A549 (cell line): ENCODE results near the gene PLTP. TPM values are rescaled to one million over a fixed set of nuclear protein-coding genes. Genes with fewer than 3 reads are reported as not detected.

ENCODE experiments used
- ATAC-seq, 2 experiments: fragments of 200-7000 bp in 1 of 2; fragments of >200 bp in 1 of 2; cut with Nextera tagmentation in 1 of 2; cut with Tn5 transposase in 1 of 2; 3 replicates each; pipeline versions ENCODE4 v1.8.0 to v1.9.1; 2018 to 2020; ENCODE audit warnings: mild to moderate bottlenecking in 1 of 2, moderate library complexity in 1 of 2
- CTCF ChIA-PET: fragments of 300-600 bp; sonication (Branson Sonifier 250); formaldehyde crosslinking; extraction: SDS; loops from one replicate; lab custom pipeline; 2021; ENCODE audit warnings: antibody characterized with exemption, inconsistent platforms; lab: Yijun Ruan, JAX
- POLR2A ChIA-PET: fragments of 350-600 bp; formaldehyde crosslinking; extraction: SDS; loops from one replicate; lab custom pipeline; 2021; ENCODE audit warnings: antibody characterized with exemption, inconsistent platforms; lab: Yijun Ruan, JAX
- DNase-seq, 2 experiments: peaks; one replicate each; pipeline versions ENCODE4 v3.0.0 to v3.0.0-alpha.2; 2011 to 2016; ENCODE audit warnings: low read depth in 1 of 2, low spot score in 1 of 2
- FAIRE-seq: peaks from 2 replicates; lab custom pipeline; 2011; peaks lifted over from hg19 to GRCh38; lab: Jason Lieb, UNC
- H3K27ac ChIP-seq, 2 experiments: fragments of >200 bp; sonication (Bioruptor Twin); formaldehyde crosslinking; 3 replicates each; pipeline ENCODE4 v1.5.1; 2016 to 2017
- H3K4me1 ChIP-seq: fragments of >200 bp; sonication (Bioruptor Twin); formaldehyde crosslinking; 3 replicates; pipeline ENCODE4 v1.6.1; 2016
- H3K4me2 ChIP-seq: fragments of >200 bp; sonication (Bioruptor Twin); formaldehyde crosslinking; 3 replicates; pipeline ENCODE4 v1.6.1; 2016
- H3K4me3 ChIP-seq: fragments of >200 bp; sonication (Bioruptor Twin); formaldehyde crosslinking; 3 replicates; pipeline ENCODE4 v1.5.1; 2016
- H3K9me3 ChIP-seq: fragments of >200 bp; sonication (Bioruptor Twin); formaldehyde crosslinking; 3 replicates; pipeline ENCODE4 v1.6.1; 2016
- CBX2 ChIP-seq: fragments of 200-600 bp; sonication (generic); IDR thresholded peaks from 2 replicates; pipeline ENCODE4 v1.6.1; 2016; ENCODE audit warnings: low read depth, mild to moderate bottlenecking, borderline replicate concordance
- CEBPB ChIP-seq, 2 experiments: fragments of >200 bp in 1 of 2; sonication (Bioruptor Twin) in 1 of 2; formaldehyde crosslinking in 1 of 2; IDR thresholded peaks; 2 replicates each; pipeline ENCODE4 v1.6.1; 2012 to 2016
- ESRRA ChIP-seq: fragments of 150-350 bp; IDR thresholded peaks from 2 replicates; pipeline ENCODE4 v1.6.1; 2014; ENCODE audit warnings: mild to moderate bottlenecking, low read length, borderline replicate concordance
- FOSB ChIP-seq: fragments of 250-450 bp; sonication (Bioruptor Pico); IDR thresholded peaks from 2 replicates; pipeline ENCODE4 v1.5.0; 2020; ENCODE audit warnings: mild to moderate bottlenecking, moderate library complexity
- FOSL2 ChIP-seq, 2 experiments: fragments of 450-650 bp in 1 of 2; fragments of >200 bp in 1 of 2; sonication (Bioruptor Twin) in 1 of 2; formaldehyde crosslinking; IDR thresholded peaks; 2 replicates each; pipeline versions ENCODE4 v1.5.0 to v1.6.1; 2016 to 2020; ENCODE audit warnings: mild to moderate bottlenecking in 1 of 2, moderate library complexity in 1 of 2
- HEYL ChIP-seq: fragments of 250-450 bp; sonication (Bioruptor Pico); IDR thresholded peaks from 2 replicates; pipeline ENCODE4 v1.8.0; 2021; ENCODE audit warnings: mild to moderate bottlenecking, moderate library complexity
- HOXB13 ChIP-seq: fragments of 250-450 bp; sonication (Bioruptor Pico); IDR thresholded peaks from 2 replicates; pipeline ENCODE4 v1.5.0; 2020; ENCODE audit warnings: low read depth, mild to moderate bottlenecking, moderate library complexity
- HOXB5 ChIP-seq: fragments of 250-450 bp; sonication (Bioruptor Pico); IDR thresholded peaks from 2 replicates; pipeline ENCODE4 v1.5.0; 2020; ENCODE audit warnings: mild to moderate bottlenecking, moderate library complexity
- JUNB ChIP-seq: fragments of >200 bp; sonication (Bioruptor Twin); formaldehyde crosslinking; IDR thresholded peaks from 2 replicates; pipeline ENCODE4 v1.6.1; 2016
- MYC ChIP-seq: IDR thresholded peaks from 2 replicates; pipeline ENCODE4 v1.6.1; 2012; ENCODE audit warnings: mild to moderate bottlenecking, inconsistent platforms, low read length, improper control_type of control experiment, borderline replicate concordance
- POLR2A ChIP-seq: IDR thresholded peaks from 2 replicates; pipeline ENCODE4 v1.6.1; 2012; ENCODE audit warnings: mild to moderate bottlenecking, low read length
- POLR2AphosphoS2 ChIP-seq: conservative IDR thresholded peaks from 2 replicates; pipeline ENCODE4 v1.6.1; 2012; ENCODE audit warnings: low read length, improper control_type of control experiment, inconsistent platforms
- ZC3H11A ChIP-seq: fragments of 450-650 bp; IDR thresholded peaks from 2 replicates; pipeline ENCODE4 v1.6.1; 2014; ENCODE audit warnings: antibody characterized with exemption, mild to moderate bottlenecking
- ZFP36 ChIP-seq: fragments of 450-650 bp; IDR thresholded peaks from 2 replicates; pipeline ENCODE4 v1.6.1; 2014; ENCODE audit warnings: borderline replicate concordance; ENCODE audit not compliant: partially characterized antibody
- ZNF302 ChIP-seq: fragments of 250-450 bp; sonication (Bioruptor Pico); IDR thresholded peaks from 2 replicates; pipeline ENCODE4 v1.9.0; 2021; ENCODE audit warnings: inconsistent platforms, mild to moderate bottlenecking, moderate library complexity
- ZSCAN20 ChIP-seq: fragments of 250-450 bp; sonication (Bioruptor Pico); IDR thresholded peaks from 2 replicates; pipeline ENCODE4 v1.8.0; 2022; ENCODE audit warnings: mild to moderate bottlenecking, moderate library complexity
- WGBS: methylation state at CpG from one replicate; pipeline ENCODE4 v1.1.6; 2017; ENCODE audit errors: missing lambda C conversion rate; 5-methylcytosine and 5-hydroxymethylcytosine counted together
- polyA plus RNA-seq, 4 experiments: library from polyadenylated mRNA; depleted of rRNA in 3 of 4; stranded (reverse); fragments of >200 nt; fragmentation: RNase III in 1 of 4; extraction: RNeasy Plus Mini Kit Qiagen cat#74134 plus additional on column Dnase treatment in 1 of 4; gene quantifications; 2 replicates in 3 of 4; 3 replicates in 1 of 4; pipeline ENCODE4 v1.2.3, GENCODE V29; 2011 to 2017
- TF ChIP-seq, protein P1 (sequence below): fragments of >200 bp; sonication (Bioruptor Twin); formaldehyde crosslinking; IDR thresholded peaks from 3 replicates; pipeline ENCODE4 v1.6.1; 2016
- TF ChIP-seq, protein P2 (sequence below): fragments of >200 bp; sonication (Bioruptor Twin); formaldehyde crosslinking; IDR thresholded peaks from 2 replicates; pipeline ENCODE4 v1.6.1; 2016
- TF ChIP-seq, protein P3 (sequence below): fragments of 200-600 bp; sonication (generic); IDR thresholded peaks from 2 replicates; pipeline ENCODE4 v1.6.1; 2016; ENCODE audit warnings: antibody characterized with exemption, mild to moderate bottlenecking, moderate library complexity

PLTP gene
- polyA plus RNA-seq, 2 of the 4 experiments (the other 2 are of a cell fraction), result 1.6 to 2.7 TPM

DNA sequence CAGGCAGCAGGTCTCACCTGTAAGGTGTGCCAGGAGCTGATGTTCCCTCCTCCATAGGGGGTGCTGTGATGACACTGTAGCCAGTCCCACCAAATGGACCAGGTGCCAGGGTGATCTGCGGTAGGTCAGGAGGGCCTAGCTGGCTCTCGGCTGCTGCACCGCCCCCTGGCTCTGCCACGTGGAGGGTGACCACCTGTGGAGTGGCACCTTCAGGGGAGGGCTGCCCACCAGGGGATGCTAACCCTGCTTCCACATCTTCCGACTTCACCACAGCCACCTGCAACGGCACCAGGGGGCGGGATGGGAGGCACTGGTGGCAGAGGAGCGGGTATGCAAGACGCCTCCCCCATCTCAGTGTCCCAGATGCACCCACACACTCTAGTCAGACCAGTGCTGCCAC, 41.7 kb upstream of the PLTP start:
- TF ChIP-seq FOSB (no peak), HOXB13 (CRISPR knock-in tag) (no peak), MYC (no peak)
- no peak for DNase-seq
- no peak for FAIRE-seq
- Histone ChIP-seq H3K9me3 (peaks cover 1% of the 10 kb centered on the region; the same call in 1 of the 3 replicates), H3K4me2 (no peak overlapping the region), H3K4me3 (no peak overlapping the region), H3K4me1 (no peaks in the 10 kb centered on the region), H3K27ac (no peak overlapping the region)
- 90% methylated on average over 9 of the region's 9 CpGs for WGBS
- ChIA-PET CTCF (interaction anchor here (0.5 to 21.4 kb wide), 9 partner anchors 9 to 104 kb away, joined by 3 to 358 read pairs (median 3); partner anchors contain the start of gene ZNF335), POLR2A (interaction anchor here (1.1 to 1.3 kb wide), 2 partner anchors 9 to 19 kb away, joined by 3 read pairs; no protein-coding TSS in a partner anchor)
- no peak for ATAC-seq

DNA sequence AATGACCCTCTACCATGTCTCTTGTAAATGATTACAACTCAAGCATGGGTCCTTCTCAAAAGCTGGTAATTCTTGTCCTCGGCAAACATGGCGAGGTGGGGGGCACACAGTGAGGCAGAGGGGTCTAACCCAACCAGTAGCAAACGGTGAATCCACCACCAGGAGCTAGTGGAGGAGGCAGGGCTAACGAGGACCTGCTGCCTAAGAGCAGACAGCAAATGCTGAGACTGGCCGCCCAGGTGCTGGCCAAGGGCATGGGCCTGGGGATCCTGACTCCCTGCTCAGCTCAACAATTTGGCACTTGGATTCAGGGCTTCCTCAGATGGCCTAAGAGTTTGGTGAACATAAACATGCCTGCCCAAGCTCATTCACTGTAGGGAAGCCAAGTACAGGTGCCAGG, 40.9 kb upstream of the PLTP start:
- POLR2A ChIA-PET, result interaction anchor here (0.6 to 1.3 kb wide), 3 partner anchors 8 to 18 kb away, joined by 3 read pairs; no protein-coding TSS in a partner anchor

DNA sequence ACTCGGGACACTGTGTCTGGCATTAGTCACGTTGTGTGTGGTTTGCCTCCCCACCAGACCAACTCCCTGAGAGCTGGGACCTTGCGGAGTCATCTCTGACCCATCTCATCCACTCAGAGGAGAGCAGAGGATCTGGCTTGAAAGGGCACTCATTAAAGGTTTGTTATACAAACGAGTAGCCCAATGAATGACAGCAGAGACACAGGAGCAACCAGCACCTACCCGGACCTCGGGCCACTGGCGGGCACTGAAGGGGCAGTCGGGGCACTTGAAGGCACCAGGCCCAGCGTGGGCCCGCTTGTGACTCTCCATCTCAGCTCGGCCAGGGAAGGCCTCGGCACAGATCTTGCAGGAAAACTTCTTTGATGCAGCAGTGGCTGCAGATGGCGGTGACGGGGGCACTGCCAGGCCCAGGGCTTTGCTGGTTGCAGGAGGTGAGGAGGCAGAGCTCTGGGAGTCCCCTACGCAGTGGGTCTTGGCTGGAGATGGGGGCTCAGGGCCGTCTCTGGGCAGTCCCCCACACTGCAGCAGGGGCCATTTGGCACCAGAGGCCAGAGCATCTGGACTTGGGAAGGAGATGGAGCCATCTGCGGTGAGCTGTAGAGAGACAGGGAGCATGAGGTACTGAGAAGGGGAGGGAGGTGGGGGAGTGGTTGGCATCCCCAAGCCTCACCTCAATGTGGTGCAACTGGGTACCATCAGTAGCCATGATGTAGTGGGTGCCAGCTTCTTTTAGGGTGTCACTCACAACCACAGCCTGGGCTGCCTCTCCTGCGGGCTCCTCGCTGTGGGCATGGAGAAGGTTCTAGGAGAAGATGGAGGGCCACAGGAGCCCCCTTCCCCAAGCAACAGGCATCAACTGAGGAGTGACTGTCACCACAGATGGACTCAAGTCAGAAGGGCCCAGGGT, 40.2 kb upstream of the PLTP start:
- TF ChIP-seq HEYL (CRISPR knock-in tag), result no peak
- WGBS, result 84% methylated on average over 14 of the region's 19 CpGs
- Histone ChIP-seq H3K9me3 (no peaks in the 10 kb centered on the region), H3K4me1 (no peaks in the 10 kb centered on the region), H3K27ac (no peak overlapping the region), H3K4me3 (no peak overlapping the region), H3K4me2 (no peak overlapping the region)
- ATAC-seq (no peak; a peak in 2 of 6 replicates), DNase-seq (no peak), FAIRE-seq (no peak)
- ChIA-PET CTCF (interaction anchor here (0.8 to 21.4 kb wide), 8 partner anchors 7 to 153 kb away, joined by 3 to 358 read pairs (median 4); partner anchors contain the start of genes PCIF1 and ZNF335), POLR2A (interaction anchor here (0.8 to 1.3 kb wide), 3 partner anchors 8 to 20 kb away, joined by 3 read pairs; no protein-coding TSS in a partner anchor)

More for the DNA sequence above, 40.9 kb upstream of the PLTP start:
- no peaks in the 10 kb centered on the region for H3K4me1 ChIP-seq
- FAIRE-seq (no peak), ATAC-seq (no peak), DNase-seq (no peak)
- no peak for TF ChIP-seq HOXB5
- TF ChIP-seq, protein P1, sequence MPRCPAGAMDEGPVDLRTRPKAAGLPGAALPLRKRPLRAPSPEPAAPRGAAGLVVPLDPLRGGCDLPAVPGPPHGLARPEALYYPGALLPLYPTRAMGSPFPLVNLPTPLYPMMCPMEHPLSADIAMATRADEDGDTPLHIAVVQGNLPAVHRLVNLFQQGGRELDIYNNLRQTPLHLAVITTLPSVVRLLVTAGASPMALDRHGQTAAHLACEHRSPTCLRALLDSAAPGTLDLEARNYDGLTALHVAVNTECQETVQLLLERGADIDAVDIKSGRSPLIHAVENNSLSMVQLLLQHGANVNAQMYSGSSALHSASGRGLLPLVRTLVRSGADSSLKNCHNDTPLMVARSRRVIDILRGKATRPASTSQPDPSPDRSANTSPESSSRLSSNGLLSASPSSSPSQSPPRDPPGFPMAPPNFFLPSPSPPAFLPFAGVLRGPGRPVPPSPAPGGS, result no peak
- no peak for TF ChIP-seq ESRRA
- TF ChIP-seq POLR2AphosphoS2, result no peak
- TF ChIP-seq JUNB, result no peak
- TF ChIP-seq, protein P2, sequence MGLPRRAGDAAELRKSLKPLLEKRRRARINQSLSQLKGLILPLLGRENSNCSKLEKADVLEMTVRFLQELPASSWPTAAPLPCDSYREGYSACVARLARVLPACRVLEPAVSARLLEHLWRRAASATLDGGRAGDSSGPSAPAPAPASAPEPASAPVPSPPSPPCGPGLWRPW, result no peak
- TF ChIP-seq, protein P3, sequence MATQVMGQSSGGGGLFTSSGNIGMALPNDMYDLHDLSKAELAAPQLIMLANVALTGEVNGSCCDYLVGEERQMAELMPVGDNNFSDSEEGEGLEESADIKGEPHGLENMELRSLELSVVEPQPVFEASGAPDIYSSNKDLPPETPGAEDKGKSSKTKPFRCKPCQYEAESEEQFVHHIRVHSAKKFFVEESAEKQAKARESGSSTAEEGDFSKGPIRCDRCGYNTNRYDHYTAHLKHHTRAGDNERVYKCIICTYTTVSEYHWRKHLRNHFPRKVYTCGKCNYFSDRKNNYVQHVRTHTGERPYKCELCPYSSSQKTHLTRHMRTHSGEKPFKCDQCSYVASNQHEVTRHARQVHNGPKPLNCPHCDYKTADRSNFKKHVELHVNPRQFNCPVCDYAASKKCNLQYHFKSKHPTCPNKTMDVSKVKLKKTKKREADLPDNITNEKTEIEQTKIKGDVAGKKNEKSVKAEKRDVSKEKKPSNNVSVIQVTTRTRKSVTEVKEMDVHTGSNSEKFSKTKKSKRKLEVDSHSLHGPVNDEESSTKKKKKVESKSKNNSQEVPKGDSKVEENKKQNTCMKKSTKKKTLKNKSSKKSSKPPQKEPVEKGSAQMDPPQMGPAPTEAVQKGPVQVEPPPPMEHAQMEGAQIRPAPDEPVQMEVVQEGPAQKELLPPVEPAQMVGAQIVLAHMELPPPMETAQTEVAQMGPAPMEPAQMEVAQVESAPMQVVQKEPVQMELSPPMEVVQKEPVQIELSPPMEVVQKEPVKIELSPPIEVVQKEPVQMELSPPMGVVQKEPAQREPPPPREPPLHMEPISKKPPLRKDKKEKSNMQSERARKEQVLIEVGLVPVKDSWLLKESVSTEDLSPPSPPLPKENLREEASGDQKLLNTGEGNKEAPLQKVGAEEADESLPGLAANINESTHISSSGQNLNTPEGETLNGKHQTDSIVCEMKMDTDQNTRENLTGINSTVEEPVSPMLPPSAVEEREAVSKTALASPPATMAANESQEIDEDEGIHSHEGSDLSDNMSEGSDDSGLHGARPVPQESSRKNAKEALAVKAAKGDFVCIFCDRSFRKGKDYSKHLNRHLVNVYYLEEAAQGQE, result no peak
- TF ChIP-seq FOSL2 (IDR thresholded peaks at IDR 0.05), result no peak
- TF ChIP-seq FOSL2 (CRISPR knock-in tag; IDR thresholded peaks at IDR 0.05), result no peak
- no peak for TF ChIP-seq ZNF302 (CRISPR knock-in tag)
- no peak for TF ChIP-seq ZFP36
- no peak for TF ChIP-seq ZSCAN20 (CRISPR knock-in tag)
- no peak for TF ChIP-seq MYC
- no peak for TF ChIP-seq ZC3H11A
- TF ChIP-seq CEBPB (IDR thresholded peaks at IDR 0.05), result no peak
- no peak for TF ChIP-seq CBX2
- no peak for TF ChIP-seq POLR2A
- no peak overlapping the region for H3K27ac ChIP-seq
- H3K4me3 ChIP-seq, result no peak overlapping the region
- H3K4me2 ChIP-seq, result no peak overlapping the region
- CTCF ChIA-PET, result interaction anchor here (0.6 to 21.4 kb wide), 12 partner anchors 8 to 154 kb away, joined by 3 to 358 read pairs (median 4); partner anchors contain the start of genes PCIF1 and ZNF335
- 84% methylated on average over 5 of the region's 5 CpGs for WGBS
- no peaks in the 10 kb centered on the region for H3K9me3 ChIP-seq
